GM12891 (cell line): ENCODE data around the gene NOG.

Experiments
- PAX5 ChIP-seq: IDR thresholded peaks from 2 replicates; pipeline ENCODE4 v1.6.1; 2011; ENCODE audit warnings: low read length, moderate library complexity, mild to moderate bottlenecking; ENCODE audit not compliant: insufficient read depth, severe bottlenecking
- POLR2A ChIP-seq: IDR thresholded peaks from 2 replicates; pipeline ENCODE4 v1.6.1; 2011; ENCODE audit warnings: low read depth, low read length, control low read depth
- POLR2AphosphoS5 ChIP-seq: IDR thresholded peaks from 2 replicates; pipeline ENCODE4 v1.6.1; 2011; ENCODE audit warnings: low read depth, low read length, control low read depth
- POU2F2 ChIP-seq: IDR thresholded peaks from 2 replicates; pipeline ENCODE4 v1.6.1; 2011; ENCODE audit warnings: low read depth, mild to moderate bottlenecking, control low read depth, low read length, moderate library complexity
- SPI1 ChIP-seq: IDR thresholded peaks from 2 replicates; pipeline ENCODE4 v1.6.1; 2011; ENCODE audit warnings: low read depth, low read length, control low read depth
- TAF1 ChIP-seq: IDR thresholded peaks from 2 replicates; pipeline ENCODE4 v1.6.1; 2011; ENCODE audit warnings: low read depth, low read length, control low read depth

- no peak for TF ChIP-seq POU2F2
- TF ChIP-seq POLR2A, result no peak
- TF ChIP-seq POLR2AphosphoS5, result no peak
- TF ChIP-seq TAF1, result no peak
- TF ChIP-seq SPI1, result no peak
- TF ChIP-seq PAX5, result no peak
Measured at GRCh38 chr17:56599088-56599487, 5.6 kb downstream of the NOG start.
